Neural progenitor cell (in vitro differentiated cells): ENCODE results near the gene PIGN.

Source experiments
- EZH2 ChIP-seq: fragments of 200-600 bp; sonication (generic); IDR thresholded peaks from 2 replicates; pipeline ENCODE4 v1.6.1; 2017; ENCODE audit warnings: antibody characterized with exemption, mild to moderate bottlenecking, moderate library complexity
- EZH2phosphoT487 ChIP-seq: fragments of 200-600 bp; sonication (generic); IDR thresholded peaks from 2 replicates; pipeline ENCODE4 v1.6.1; 2017; ENCODE audit warnings: antibody characterized with exemption
- TF ChIP-seq, protein P1 (sequence below): fragments of 200-600 bp; sonication (generic); IDR thresholded peaks from 2 replicates; pipeline ENCODE4 v1.5.1; 2017; ENCODE audit warnings: antibody characterized with exemption, mild to moderate bottlenecking

DNA sequence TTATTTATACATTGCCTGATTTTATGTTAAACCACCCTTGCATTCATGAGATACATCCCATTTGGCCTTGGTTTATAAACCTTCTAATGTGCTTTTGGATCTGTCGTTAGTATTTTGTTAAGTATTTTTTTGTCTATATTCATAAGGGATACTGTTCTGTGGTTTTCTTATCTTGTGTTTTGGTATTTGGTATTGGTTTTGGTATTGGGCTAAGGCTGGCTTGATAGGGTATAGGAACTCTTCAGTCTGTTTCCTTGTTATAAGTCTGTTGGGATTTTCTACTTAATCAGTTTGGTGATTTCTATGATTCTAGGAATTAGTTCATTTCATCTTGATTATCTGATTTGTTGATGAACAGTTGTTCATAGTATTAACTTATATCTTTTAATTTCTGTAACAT is 49.4 kb upstream of the PIGN start:
- TF ChIP-seq, protein P1, sequence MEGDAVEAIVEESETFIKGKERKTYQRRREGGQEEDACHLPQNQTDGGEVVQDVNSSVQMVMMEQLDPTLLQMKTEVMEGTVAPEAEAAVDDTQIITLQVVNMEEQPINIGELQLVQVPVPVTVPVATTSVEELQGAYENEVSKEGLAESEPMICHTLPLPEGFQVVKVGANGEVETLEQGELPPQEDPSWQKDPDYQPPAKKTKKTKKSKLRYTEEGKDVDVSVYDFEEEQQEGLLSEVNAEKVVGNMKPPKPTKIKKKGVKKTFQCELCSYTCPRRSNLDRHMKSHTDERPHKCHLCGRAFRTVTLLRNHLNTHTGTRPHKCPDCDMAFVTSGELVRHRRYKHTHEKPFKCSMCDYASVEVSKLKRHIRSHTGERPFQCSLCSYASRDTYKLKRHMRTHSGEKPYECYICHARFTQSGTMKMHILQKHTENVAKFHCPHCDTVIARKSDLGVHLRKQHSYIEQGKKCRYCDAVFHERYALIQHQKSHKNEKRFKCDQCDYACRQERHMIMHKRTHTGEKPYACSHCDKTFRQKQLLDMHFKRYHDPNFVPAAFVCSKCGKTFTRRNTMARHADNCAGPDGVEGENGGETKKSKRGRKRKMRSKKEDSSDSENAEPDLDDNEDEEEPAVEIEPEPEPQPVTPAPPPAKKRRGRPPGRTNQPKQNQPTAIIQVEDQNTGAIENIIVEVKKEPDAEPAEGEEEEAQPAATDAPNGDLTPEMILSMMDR, result no peak
- no peak for TF ChIP-seq EZH2
- TF ChIP-seq EZH2phosphoT487, result no peak
